Esophagus mucosa (tissue), 1 donor: ENCODE results near the gene EXOSC5. TPM values are rescaled to one million over a fixed set of nuclear protein-coding genes. Genes with fewer than 3 reads are reported as not detected.
"Not testable (repeated sequence)": the region's sequence is repeated elsewhere in the genome, so short reads cannot be mapped to it uniquely, and the experiment has no call there.

ENCODE experiments used
- ATAC-seq: fragments of 200-7000 bp; cut with Tn5 transposase; one replicate; pipeline ENCODE4 v1.9.1; 2020
- total RNA-seq: library from RNA; stranded (reverse); gene quantifications from one replicate; pipeline ENCODE4 v1.2.4, GENCODE V29; 2023
- donor health status: DM: yes; HTN: yes; CAD: no.

EXOSC5 gene
- 15.7 TPM for total RNA-seq

DNA sequence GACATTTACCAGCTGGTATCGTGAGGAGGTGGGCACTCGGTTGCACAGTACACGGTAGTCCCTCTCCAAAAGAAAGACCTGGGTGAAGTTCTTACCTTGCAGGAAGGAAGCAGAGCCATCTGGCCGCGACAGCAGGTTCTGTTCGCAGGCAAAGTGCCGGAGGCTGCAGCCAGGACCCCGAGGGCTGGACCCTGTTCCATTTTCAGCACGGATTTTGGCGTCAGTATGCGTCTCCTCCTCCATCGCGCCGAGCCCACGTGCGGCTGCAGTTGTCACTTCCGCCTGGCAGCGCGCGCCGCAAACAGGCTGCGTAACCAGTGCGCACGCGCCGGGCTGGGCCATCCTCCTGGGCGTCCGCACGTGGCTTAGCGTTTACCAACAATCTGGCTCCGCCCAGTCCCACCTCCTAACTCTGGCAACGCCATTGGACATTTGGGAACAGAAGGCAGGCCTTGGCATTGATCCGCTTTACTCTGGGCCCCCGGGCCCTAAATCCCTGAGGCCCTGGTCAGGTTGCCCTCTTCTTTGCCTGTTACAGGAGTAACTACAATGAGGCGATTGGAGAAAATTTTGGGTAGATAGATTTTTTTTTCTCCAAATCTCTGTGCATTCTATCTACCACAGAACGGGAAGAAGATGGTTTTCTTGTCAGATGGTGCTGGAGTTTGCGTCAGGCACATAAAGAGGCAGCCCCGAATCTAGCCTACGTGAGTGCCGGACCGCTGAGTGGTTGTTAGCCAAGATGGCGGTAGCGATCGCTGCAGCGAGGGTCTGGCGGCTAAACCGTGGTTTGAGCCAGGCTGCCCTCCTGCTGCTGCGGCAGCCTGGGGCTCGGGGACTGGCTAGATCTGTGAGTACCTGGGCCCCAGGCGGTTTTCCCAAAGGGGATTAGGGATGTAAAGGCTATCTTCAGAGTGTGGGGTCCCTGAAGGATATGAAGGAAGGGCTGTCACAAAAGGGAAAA is at the start of gene EXOSC5, which contains the start of gene BCKDHA:
TSS of gene EXOSC5 (minus strand) at position 274 of the 964 bp plus-strand sequence. CDS start at position 243, 31 bp downstream.
TSS of gene BCKDHA (plus strand) at position 733 of the 964 bp plus-strand sequence. CDS start at position 743, 10 bp downstream.
- ATAC-seq = peak; percentile 97

DNA sequence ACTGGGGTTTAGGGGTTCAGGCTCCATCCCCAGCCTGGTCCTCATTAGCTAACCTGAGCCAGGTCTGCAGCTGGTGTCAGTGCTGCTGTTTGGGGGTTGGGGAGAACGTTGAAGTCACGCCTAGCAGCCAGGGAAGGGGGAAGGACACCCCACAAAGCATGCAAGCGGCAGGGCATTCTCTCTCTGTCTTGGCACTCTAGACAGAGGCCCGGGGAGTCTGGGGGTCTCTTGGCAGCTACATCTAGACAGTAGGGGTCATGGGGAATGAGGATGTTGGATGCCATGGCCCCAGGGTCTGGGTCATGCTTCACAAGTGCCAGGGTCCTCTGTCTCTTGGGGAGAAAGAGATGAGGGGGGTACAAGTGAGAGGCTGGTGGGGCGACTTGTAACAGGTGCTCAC is 48.4 kb upstream of the EXOSC5 start:
- no peak for ATAC-seq

DNA sequence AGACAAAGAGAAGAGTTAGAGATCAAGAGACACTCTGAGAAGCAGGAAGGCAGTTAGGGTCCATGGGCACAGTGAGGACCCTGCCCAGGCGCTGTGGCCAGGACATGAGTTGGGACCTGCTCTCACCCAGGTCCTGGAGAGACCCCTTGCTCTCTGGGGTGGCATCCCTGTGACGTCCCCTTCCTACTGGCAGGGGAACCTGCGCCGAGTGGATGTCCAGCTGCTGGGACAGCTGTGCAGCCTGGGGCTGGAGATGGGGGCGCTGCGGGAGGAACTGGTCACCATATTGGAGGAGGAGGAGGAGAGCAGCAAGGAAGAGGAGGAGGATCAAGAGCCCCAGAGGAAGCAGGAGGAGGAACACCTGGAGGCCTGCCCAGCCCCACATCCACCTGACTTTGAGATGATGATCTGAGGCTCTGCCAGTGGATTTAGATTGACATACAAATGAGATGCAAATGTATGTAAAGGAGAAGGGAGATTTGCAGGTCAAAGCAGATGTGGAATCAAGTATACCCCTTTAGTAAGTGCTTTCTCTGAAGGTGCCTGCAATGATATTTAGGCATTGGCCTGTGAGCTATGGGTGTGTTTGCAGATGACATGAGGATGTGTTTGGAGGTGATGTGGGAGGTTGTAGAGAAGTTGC is 46.8 kb upstream of the EXOSC5 start:
- ATAC-seq = no peak

DNA sequence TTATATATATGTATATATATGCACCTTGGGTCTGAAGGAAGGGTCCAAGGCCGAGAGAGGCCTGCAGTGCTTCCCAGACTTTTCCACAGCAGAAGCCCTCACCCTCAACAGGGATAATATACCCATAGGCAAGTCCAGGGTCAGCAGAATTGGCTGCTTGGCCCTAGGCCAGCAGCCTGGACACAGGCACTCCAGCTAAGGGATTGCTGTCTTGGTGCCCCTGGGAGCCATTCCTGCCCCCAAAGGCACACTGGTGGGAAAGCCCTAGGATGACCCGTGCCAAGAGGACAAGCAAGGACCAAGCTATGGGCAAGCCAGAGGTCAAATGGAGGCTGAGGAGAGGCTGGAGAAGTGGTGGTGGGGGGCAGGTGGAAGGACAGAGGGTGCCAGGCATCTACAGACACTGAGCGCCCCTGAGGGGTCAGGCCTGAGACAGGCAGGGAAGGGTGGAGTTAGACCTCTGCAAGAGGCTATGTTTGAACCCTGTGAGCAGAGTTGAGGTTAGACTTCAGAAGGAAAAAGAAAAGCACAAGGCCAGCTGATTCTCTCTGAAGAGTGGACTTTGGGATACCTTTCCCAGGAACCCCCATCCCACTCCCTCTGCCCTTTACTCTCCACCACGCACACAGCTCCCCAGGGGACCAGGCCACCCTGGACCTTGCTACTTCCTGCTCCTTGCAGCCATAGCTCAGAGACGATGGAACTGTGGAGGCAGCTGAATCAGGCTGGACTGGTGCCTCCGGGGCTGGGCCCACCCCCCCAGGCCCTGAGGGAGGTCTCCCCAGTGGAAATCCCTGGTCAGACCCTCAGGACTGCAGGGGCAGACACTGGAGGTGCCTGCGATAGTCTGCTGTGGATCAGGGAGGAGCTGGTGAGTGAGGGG is 45.6 kb upstream of the EXOSC5 start, which contains the start of gene ERICH4:
TSS of gene ERICH4 (plus strand) at position 684 of the 883 bp plus-strand sequence. CDS start at position 698, 14 bp downstream.
- ATAC-seq = no peak

DNA sequence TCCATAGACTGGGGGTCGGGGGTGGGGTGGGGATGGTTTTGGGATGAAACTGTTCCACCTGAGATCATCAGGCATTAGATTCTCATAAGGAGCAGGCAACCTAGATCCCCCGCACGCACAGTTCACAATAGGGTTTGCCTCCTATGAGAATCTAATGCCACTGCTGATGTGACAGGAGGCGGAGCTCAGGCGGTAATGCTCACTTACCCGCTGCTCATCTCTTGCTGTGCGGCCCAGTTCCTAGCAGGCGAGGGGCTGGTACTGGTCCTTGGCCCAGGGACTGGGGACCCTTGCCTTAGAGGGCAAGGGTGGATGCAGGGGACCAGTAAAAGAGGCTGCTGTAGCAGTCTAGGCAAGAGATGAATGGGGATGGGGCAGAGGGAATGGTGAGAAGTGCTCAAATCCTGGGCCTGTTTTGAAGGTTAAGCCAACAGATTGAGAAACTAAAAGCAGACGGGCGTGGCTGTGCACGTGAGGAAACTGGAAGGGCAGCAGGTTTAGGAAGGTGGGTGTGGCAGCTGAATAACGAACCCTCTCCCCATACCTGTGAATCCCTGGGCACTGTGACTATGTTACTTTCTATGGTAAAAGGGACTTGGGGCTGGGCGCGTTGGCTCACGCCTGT is 44.3 kb upstream of the EXOSC5 start:
- peak; percentile 34 for ATAC-seq

DNA sequence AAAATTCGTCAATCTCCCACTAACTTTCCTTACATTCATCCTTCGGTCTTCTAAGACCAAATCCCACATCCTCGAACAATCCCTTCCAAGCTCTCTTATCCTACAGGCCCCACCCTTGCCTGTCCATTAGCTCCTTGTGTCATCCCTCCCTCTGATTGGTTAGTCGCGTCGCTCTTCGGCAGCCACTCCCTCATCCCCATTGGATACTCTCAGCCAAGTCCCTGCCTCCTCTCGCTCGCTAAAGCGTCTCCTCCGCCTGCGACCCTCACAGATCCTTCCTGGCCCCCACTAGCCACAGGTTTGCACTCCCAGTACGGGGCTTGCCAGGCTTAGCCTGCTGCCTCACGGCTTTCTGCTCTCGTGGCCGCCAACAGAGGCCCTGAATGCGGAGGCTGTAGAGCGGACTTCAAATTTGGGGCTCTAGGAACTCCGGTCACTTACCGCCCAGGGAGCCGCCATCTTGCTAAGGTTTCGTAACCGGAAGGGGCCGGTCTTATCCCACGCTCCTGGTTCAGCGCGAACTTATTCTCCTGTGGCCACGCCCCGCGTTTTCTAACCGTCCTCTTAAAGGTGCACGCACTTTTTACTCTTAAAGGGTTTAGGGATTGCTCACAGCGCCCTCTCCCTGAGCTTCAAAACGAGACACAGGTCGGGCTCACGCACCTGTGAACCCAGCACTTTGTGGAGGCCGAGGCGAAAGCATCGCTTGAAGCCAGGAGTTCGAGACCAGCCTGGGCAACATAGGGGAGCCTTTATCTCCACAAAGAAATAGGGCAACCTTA is 42.5 kb upstream of the EXOSC5 start, which contains the start of gene DMAC2:
TSS of gene DMAC2 (minus strand) at position 472 of the 782 bp plus-strand sequence. CDS start at position 459, 13 bp downstream.
- ATAC-seq = peak; percentile 88

DNA sequence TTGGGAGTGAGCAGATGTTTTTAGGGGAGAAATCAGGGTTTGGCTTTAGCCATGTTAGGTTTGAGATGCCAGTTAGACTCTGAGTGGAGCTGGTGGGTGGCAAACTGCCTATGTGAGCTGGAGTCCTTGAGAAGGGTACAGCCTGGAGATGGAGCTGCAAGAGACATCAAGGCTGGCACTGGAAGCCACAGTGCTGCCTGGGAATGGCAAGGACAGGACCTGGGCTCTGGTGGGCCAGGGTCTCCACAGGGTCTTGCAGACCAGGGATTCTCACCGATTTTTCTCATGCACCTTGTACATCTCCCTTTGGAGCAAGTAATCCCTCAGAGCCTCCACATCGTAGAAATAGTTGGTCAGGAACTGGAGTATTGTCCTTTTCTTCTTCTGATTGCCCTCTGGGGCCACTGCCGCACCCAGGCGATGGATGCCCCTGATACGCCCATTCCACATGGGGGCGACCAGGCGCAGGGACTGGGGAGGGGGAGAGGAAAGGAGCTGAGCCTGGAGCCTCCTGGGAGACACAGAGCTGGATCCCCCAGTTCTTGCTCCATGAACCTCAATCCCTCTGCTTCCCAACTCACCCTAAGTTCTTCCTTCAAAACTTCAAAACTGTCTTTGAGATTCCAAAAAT is 40.9 kb upstream of the EXOSC5 start:
- ATAC-seq = no peak

DNA sequence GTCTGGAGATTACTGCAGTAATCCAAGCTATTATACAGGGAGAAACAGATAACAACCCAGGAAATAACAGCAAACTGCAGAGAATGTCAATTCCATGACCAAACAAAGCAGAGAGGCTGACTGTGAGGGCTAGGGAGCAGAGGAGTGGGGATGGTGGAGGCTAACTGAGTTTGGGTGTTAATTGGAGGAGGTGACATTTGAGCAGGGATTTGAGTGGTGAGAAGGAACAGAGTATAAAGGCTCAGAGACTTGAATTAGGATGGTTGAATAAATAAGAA is 39.5 kb upstream of the EXOSC5 start:
- ATAC-seq = no peak

DNA sequence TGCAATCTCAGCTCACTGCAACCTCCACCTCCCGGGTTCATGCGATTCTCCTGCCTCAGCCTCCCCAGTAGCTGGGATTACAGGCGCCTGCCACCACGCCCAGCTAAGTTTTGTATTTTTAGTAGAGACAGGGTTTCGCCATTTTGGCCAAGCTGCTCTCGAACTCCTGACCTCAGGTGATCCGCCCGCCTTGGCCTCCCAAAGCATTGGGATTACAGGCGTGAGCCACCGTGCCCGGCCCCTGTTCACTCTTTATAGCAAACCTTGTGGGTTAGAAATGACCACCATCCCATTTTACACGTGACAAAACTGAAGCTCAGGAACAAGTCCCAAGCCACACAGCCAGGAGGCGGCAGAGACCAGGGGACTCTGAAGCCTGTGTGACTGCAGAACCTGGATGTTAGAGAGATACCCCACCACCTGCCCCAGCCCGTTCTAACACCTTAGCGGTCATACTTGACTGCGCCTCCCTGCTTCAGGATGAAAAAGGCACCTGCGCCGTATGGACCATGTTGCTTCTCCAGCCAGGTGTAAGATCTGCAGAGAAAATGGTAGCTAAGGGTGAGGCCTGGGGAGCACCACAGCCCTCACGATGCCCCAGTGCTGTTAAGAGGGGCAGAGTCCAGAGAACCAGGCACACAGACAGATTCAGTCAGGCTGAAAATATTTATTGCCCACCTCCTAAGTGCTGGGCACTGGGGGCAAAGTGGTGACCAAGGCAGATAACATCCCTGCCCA is 38.9 kb upstream of the EXOSC5 start:
- no peak for ATAC-seq

DNA sequence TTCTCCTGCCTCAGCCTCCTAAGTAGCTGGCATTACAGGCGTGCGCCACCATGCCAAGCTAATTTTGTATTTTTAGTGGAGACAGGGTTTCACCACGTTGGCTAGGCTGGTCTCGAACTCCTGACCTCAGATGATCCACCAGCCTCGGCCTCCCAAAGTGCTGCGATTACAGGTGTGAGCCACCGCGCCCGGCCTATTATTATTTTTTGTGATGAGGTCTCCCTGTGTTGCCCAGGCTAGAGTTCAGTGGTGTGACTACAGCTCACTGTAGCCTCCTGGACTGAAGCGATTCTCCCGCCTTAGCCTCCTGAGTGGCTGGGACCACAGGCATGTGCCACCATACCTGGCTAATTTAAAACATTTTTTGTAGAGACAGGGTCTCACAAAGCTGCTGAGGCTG is 38.2 kb upstream of the EXOSC5 start:
- not testable (repeated sequence) for ATAC-seq

DNA sequence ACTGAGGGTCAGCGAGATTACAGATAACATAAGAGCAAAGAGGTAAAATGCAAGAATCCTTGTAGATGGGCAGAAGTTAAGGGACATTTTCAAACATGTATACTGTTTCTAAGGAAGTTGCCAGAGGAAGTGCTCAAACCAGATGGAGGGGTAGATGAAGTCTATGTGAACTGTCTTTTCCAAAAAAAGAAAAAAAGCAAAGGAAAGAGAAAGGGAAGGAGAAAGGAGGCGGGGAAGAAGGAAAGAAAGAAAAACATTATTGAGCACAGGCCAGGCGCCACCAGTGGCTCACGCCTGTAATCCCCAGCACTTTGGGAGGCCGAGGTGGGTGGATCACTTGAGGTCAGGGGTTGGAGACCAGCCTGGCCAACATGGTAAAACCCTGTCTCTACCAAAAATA is 37.3 kb upstream of the EXOSC5 start:
- ATAC-seq = no peak

DNA sequence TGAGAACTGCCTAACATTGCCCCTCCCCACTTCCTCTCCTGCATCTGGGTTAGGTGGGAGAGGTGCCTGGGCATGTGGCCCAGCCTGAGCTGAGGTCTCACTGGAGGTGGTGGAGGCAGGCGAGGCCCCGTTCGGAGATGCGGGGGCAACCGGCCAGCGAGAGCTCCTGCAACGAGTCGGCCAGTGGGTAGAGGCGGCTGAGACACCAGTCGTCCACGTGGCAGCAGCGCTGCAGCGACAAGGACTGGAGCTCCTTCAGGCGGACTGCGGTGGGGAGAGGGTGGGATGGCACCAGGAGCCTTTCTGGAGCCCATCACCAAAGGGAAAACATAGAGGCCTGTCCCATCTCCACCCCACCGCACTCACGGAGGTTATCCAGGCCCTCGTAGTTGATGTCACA is 36.0 kb upstream of the EXOSC5 start:
- no peak for ATAC-seq

DNA sequence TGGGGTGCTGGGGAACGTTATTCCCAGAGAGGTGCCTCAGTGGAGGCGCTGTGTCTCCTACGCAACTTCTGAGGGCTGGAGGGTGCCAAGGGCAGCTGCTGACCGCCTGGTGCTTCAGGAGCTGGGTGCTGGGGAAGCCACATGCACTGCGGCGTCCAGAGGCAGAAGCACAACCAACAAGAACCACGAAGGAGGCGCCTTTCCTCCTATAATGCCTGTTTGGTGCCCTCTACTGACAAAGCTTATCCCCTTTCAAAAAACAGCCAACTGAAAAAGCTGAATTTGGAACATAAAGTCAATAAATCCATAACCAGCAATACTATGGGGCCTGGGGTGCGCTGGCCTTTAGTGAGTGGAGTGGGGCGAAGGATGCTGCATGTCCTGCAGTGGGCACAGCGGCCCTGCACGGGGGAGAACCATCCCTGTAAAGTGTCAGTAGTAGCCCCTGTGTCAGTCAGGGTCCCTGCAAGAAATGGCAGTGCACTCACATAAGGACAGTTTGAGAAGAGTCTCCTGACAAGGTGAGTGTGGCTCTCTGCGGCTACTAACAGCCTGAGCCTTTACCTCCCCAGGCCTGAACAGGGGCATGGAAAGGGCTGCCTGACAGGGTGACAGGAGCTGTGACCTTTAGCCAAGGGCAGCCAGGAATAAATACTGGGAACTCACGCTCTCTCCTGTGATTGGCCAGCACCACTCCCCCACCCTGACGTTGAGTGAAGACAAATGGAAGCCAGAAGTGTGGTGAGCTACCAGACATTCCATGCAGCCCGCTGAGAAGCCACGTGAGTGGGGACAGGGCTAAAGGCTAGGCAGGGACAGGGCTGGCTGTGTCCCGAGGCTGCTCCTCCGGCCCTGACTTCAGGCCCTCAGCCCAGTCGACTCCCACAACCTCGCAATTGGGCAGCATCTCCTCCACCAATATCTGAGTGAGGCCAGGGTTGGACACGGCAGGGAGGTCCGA is 34.5 kb upstream of the EXOSC5 start:
- ATAC-seq = no peak

DNA sequence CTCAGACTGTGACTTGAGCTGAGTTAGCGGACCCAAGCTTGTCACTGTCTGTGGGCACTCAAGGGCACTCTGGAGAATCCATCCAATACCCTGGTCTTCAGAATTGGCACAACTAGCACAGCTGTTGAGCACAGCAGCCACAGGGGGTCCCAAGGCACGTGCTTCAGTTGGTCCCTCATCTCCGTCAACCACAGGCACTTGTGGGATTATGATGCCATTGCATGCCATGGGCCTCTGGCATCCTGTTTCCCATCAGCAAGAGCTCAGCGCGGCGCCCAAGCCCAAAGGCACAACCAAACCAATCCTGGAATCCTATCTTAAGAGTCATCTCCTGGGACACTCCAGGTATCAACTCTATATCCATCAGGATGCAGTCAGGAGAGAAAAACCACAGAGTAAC is 33.8 kb upstream of the EXOSC5 start:
- ATAC-seq = no peak

DNA sequence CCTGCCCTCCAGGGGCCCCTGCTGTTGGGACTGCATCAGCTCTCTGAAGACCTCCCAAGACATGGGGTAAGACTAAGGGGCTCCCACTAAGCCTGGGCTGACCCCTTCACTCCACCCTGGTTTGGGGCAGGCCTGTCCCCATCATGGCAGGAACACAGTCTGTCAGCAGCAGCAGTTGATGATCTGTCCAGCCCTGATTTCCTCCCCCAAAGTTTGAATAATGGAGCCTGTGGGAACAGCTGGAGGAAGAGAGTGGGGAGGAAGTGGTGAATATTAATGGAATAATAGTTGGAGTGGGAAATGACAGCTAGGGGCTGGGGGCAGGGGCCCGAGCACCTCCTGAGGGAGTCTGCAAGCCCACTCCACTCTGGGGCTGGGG is 31.3 kb upstream of the EXOSC5 start:
- ATAC-seq = no peak

DNA sequence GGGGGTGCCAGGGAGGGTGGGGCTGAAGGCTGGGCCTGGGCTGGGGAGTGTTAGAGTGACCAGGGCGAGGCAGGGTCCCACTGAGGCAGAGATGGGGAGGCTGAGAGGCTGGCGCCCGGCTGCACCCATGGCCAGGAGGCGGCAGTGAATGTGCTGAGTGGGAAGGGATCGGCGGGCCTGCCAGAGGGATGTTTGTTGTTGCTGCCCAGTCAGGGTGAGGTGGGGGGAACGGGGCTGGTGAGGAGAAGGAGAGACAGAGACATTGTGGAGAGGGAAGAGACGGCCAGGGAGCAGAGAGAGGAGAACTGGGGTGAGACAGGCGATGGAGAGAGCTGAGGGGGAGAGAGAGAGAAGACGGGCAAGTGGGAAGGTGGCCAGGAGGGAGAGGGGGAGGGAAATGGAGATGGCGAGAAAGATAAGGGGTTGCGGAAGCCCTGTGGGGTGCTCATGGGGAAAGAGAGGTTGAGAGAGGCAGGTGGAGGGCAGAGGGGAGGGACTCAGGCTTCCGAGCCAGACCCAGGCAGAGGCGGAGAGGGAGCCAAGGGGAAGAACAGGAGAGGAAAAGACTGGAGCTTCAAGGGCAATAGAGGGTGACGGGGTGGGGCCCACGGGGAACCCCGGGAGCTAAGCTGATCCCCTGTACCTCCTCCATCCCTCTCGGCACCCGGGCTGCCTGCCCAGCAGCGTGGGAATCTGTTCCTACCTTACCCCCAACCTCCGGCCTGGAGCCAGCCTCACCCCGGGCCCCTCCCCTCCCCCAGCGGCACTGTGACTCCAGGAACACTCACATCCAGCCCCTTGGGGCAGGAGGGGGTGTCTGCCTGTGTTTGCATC is 30.7 kb upstream of the EXOSC5 start:
- ATAC-seq = peak; percentile 65

DNA sequence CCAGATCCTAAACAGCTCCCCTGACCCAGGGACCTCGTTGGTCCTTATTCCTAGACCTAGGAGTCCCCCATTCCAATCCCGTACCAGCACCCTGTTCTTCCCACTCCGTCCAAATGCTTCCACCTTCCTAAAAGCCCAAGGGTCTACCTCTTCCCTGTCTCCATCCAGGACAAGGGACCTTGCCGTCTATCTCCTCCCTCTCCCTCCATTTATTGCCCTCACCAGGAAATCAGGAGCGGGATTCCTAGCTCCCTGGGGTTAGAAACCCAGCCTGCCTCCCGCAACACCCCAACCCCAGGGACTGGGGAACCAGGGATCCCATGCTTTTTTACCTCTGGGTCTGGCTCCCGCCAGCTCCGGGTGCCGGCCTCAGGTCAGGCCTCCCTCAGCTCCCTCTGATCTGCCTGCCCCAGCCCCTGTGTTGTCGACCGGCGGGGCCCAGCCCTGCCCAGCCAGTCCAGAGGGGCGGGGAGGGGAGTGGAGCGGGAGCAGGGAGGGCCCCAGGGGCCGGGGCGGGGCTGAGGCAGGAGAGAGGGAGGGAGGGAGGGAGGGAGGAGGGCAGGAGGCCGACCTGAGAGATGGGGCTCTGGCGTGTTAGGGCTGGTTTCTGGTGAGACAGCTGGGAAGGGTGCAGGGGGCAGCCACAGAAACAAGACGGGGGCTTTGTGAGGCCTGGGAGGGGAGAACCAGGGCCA is 29.9 kb upstream of the EXOSC5 start, which contains the start of gene B3GNT8:
TSS of gene B3GNT8 (minus strand) at position 423 of the 695 bp plus-strand sequence. CDS start 596 bp downstream, outside the sequence.
- ATAC-seq = peak; percentile 85
